OCI-LY7 (cell line): Measurements from ENCODE around the gene KIAA0040. TPM values are rescaled to one million over a fixed set of nuclear protein-coding genes. Genes with fewer than 3 reads are reported as not detected.
A peak's percentile ranks its signal among the peaks of the same experiment; 100 is the strongest.

Experiments
- BruUV-seq: library from RNA; stranded (reverse); fragments of 400-500 nt; replicated peaks from 2 replicates; lab custom pipeline; 2021; lab: Mats Ljungman, UMichigan
- CTCF ChIA-PET: fragments of 300-600 bp; sonication (Branson Sonifier 250); formaldehyde crosslinking; loops from one replicate; lab custom pipeline; 2022; ENCODE audit warnings: antibody characterized with exemption; ENCODE audit not compliant: unreplicated experiment; lab: Charles Lee
- POLR2A ChIA-PET: fragments of 300-600 bp; sonication (Branson Sonifier 250); formaldehyde crosslinking; loops from one replicate; lab custom pipeline; 2022; ENCODE audit warnings: antibody characterized with exemption; lab: Charles Lee
- DNase-seq: peaks from one replicate; pipeline ENCODE4 v3.0.0-alpha.2; 2015; ENCODE audit warnings: low spot score
- H2AFZ ChIP-seq: fragments of 200-600 bp; sonication (generic), shearing (Covaris generic); 2 replicates; pipeline ENCODE4 v1.6.1; 2014; ENCODE audit warnings: mild to moderate bottlenecking, antibody characterized with exemption, low read length, moderate library complexity
- H3K27ac ChIP-seq: fragments of 200-600 bp; sonication (generic); 2 replicates; pipeline ENCODE4 v1.5.1; 2014; ENCODE audit warnings: mixed run types, low read depth, mild to moderate bottlenecking, moderate library complexity, low read length, inconsistent platforms; ENCODE audit not compliant: poor library complexity, severe bottlenecking
- H3K36me3 ChIP-seq: fragments of 200-600 bp; sonication (generic); 2 replicates; pipeline ENCODE4 v1.6.1; 2014; ENCODE audit warnings: mild to moderate bottlenecking, antibody characterized with exemption, low read length, moderate library complexity, mixed read lengths; ENCODE audit not compliant: insufficient read depth
- H3K4me1 ChIP-seq: fragments of 200-600 bp; sonication (generic); 2 replicates; pipeline ENCODE4 v1.5.1; 2014; ENCODE audit warnings: mild to moderate bottlenecking, low read length; ENCODE audit not compliant: insufficient read depth, poor library complexity, severe bottlenecking
- H3K4me2 ChIP-seq: fragments of 200-600 bp; sonication (generic); 2 replicates; pipeline ENCODE4 v1.6.1; 2014; ENCODE audit warnings: mild to moderate bottlenecking, low read length
- H3K4me3 ChIP-seq: fragments of 200-600 bp; sonication (generic); 2 replicates; pipeline ENCODE4 v1.5.1; 2014; ENCODE audit warnings: mild to moderate bottlenecking, low read depth, low read length; ENCODE audit not compliant: poor library complexity, severe bottlenecking
- H3K79me2 ChIP-seq: fragments of 200-600 bp; sonication (generic); 2 replicates; pipeline ENCODE4 v1.6.1; 2016; ENCODE audit warnings: low read depth, mild to moderate bottlenecking, low read length, moderate library complexity, mixed read lengths; ENCODE audit not compliant: insufficient read depth
- H3K9me2 ChIP-seq: fragments of 200-600 bp; sonication (generic); 2 replicates; pipeline ENCODE4 v1.6.1; 2016; ENCODE audit warnings: mild to moderate bottlenecking, low read length, mixed read lengths; ENCODE audit not compliant: insufficient read depth
- H3K9me3 ChIP-seq: fragments of 200-600 bp; sonication (generic); 2 replicates; pipeline ENCODE4 v1.6.1; 2014; ENCODE audit warnings: mild to moderate bottlenecking, mixed run types, low read length, mixed read lengths
- H4K20me1 ChIP-seq: fragments of 200-600 bp; sonication (generic); 2 replicates; pipeline ENCODE4 v1.6.1; 2014; ENCODE audit warnings: mild to moderate bottlenecking, antibody characterized with exemption, low read length, moderate library complexity, mixed read lengths; ENCODE audit not compliant: insufficient read depth
- EZH2phosphoT487 ChIP-seq: fragments of 200-600 bp; sonication (generic); IDR thresholded peaks from 2 replicates; pipeline ENCODE4 v1.6.1; 2018; ENCODE audit warnings: low read depth, borderline replicate concordance, mild to moderate bottlenecking, mixed run types, antibody characterized with exemption, low read length, moderate library complexity, mixed read lengths
- intact Hi-C: fragments of 100-400 bp; cut with micrococcal nuclease; formaldehyde crosslinking; loops from one replicate; pipeline ENCODE4 v1.10.0; 2022; ENCODE audit not compliant: unreplicated experiment
- total RNA-seq, 2 experiments: library from RNA; depleted of rRNA in 1 of 2; stranded (reverse); fragments of >200 nt in 1 of 2; shearing (Covaris generic) in 1 of 2; gene quantifications; 2 replicates each; pipeline ENCODE4 v1.2.3, GENCODE V29; 2014 to 2022
- TF ChIP-seq, protein P1 (sequence below): fragments of 200-600 bp; sonication (generic); conservative IDR thresholded peaks from 2 replicates; pipeline ENCODE4 v1.5.1; 2014; ENCODE audit warnings: mild to moderate bottlenecking, antibody characterized with exemption, low read length, moderate library complexity, mixed read lengths

The KIAA0040 gene
- total RNA-seq, 2 experiments from 2014 or later: 50.2 to 54.7 TPM

DNA sequence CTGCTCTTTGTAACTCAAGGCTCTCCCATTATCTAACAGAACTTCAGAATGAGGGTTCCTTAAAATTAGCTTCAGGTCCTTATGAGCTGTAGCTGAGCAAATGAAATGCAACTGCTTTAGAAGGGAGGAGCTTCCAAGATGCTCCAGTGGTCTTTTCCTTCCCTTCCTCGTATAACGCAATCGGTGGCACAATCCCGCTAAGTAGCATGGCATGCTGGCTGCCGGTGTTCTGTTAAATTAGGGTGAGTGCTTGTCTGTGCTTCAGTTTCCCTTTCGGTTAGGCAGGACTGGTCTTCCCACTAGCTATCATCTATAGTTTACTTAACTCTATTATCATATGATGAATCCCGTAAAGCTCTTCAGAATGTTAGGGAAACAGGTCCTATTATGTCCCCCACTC is 917 bp downstream of the KIAA0040 start:
- DNase-seq: peak; percentile 61
- peak overlapping the region; percentile 46; the same call in 1 of the 2 replicates for H2AFZ ChIP-seq
- peaks cover 8% of the 10 kb centered on the region; the same call in 1 of the 2 replicates for H4K20me1 ChIP-seq
- peaks cover 82% of the 10 kb centered on the region for H3K4me1 ChIP-seq
- peaks cover 59% of the 10 kb centered on the region for H3K79me2 ChIP-seq
- H3K4me3 ChIP-seq: peak overlapping the region; percentile 79
- no peak for TF ChIP-seq EZH2phosphoT487
- TF ChIP-seq, protein P1, sequence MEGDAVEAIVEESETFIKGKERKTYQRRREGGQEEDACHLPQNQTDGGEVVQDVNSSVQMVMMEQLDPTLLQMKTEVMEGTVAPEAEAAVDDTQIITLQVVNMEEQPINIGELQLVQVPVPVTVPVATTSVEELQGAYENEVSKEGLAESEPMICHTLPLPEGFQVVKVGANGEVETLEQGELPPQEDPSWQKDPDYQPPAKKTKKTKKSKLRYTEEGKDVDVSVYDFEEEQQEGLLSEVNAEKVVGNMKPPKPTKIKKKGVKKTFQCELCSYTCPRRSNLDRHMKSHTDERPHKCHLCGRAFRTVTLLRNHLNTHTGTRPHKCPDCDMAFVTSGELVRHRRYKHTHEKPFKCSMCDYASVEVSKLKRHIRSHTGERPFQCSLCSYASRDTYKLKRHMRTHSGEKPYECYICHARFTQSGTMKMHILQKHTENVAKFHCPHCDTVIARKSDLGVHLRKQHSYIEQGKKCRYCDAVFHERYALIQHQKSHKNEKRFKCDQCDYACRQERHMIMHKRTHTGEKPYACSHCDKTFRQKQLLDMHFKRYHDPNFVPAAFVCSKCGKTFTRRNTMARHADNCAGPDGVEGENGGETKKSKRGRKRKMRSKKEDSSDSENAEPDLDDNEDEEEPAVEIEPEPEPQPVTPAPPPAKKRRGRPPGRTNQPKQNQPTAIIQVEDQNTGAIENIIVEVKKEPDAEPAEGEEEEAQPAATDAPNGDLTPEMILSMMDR: no peak
- H3K27ac ChIP-seq: peak overlapping the region; percentile 86
- CTCF ChIA-PET: interaction anchor here (0.6 to 1.8 kb wide), 8 partner anchors 9 to 1611 kb away, joined by 3 to 10 read pairs (median 4); no protein-coding TSS in a partner anchor
- no peaks in the 10 kb centered on the region for H3K9me2 ChIP-seq
- intact Hi-C loops: loop anchor here (1.0 kb wide), 3 partner anchors 34 to 128 kb away; no protein-coding TSS in a partner anchor
- H3K9me3 ChIP-seq: no peaks in the 10 kb centered on the region
- peak overlapping the region; percentile 98 for H3K4me2 ChIP-seq
- H3K36me3 ChIP-seq: peaks cover 51% of the 10 kb centered on the region
- POLR2A ChIA-PET: interaction anchor here (0.6 to 14.9 kb wide), 20 partner anchors 8 to 1030 kb away, joined by 3 to 257 read pairs (median 4); no protein-coding TSS in a partner anchor
- BruUV-seq: no TSS peak

DNA sequence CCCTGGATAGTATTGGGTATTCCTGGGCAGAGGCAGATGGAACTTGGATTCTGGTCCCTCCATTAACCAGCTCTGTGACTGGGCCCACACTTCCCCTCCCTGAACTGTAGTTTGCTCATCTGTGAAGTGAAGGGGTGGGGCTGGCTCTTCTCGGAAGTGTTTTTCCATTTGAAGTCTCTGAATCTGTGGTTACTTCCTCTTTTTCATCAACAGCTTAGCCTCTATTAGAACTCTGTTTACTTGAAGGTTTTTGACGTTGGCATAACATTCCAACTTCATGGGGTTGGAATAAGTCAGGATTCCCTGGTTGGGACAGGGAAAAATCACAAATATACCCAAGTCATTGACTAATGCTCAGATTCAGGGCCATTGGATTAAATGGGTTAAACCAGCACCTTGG is 3.6 kb downstream of the KIAA0040 start:
- ChIA-PET CTCF (interaction anchor here (1.1 to 1.3 kb wide), 3 partner anchors 27 to 129 kb away, joined by 3 to 6 read pairs (median 4); no protein-coding TSS in a partner anchor), POLR2A (interaction anchor here (0.5 to 14.9 kb wide), 17 partner anchors 9 to 169 kb away, joined by 3 to 257 read pairs (median 5); no protein-coding TSS in a partner anchor)
- peak; percentile 92 for DNase-seq
- H3K36me3 ChIP-seq: peaks cover 78% of the 10 kb centered on the region
- intact Hi-C loops: loop anchor here (2.0 kb wide), 1 partner anchor 34 kb away; no protein-coding TSS in a partner anchor
- no peak overlapping the region for H2AFZ ChIP-seq
- H4K20me1 ChIP-seq: peaks cover 17% of the 10 kb centered on the region; the same call in 1 of the 2 replicates
- no TSS peak for BruUV-seq
- TF ChIP-seq EZH2phosphoT487: no peak
- TF ChIP-seq, protein P1: no peak
- peak overlapping the region; percentile 98 for H3K4me2 ChIP-seq
- peaks cover 81% of the 10 kb centered on the region for H3K4me1 ChIP-seq
- H3K79me2 ChIP-seq: peaks cover 86% of the 10 kb centered on the region
- peak overlapping the region; percentile 79 for H3K4me3 ChIP-seq
- H3K27ac ChIP-seq: peak overlapping the region; percentile 86
- H3K9me2 ChIP-seq: no peaks in the 10 kb centered on the region
- no peaks in the 10 kb centered on the region for H3K9me3 ChIP-seq
